Measurements from ENCODE around the gene SLC6A4. TPM values are rescaled to one million over a fixed set of nuclear protein-coding genes. Genes with fewer than 3 reads are reported as not detected.

The SLC6A4 gene
- total and polyA plus RNA-seq, 4 donors = 3.5 to 12.7 (median 8.8) TPM

GRCh38 chr17:30238387-30239088, 3.0 kb upstream of the SLC6A4 start:
- peak in 1 of 3 donors; percentile 16 for DNase-seq
- no peak for ATAC-seq (ENCODE audit: insufficient read depth, low FRiP score)
- TF ChIP-seq, protein P1, sequence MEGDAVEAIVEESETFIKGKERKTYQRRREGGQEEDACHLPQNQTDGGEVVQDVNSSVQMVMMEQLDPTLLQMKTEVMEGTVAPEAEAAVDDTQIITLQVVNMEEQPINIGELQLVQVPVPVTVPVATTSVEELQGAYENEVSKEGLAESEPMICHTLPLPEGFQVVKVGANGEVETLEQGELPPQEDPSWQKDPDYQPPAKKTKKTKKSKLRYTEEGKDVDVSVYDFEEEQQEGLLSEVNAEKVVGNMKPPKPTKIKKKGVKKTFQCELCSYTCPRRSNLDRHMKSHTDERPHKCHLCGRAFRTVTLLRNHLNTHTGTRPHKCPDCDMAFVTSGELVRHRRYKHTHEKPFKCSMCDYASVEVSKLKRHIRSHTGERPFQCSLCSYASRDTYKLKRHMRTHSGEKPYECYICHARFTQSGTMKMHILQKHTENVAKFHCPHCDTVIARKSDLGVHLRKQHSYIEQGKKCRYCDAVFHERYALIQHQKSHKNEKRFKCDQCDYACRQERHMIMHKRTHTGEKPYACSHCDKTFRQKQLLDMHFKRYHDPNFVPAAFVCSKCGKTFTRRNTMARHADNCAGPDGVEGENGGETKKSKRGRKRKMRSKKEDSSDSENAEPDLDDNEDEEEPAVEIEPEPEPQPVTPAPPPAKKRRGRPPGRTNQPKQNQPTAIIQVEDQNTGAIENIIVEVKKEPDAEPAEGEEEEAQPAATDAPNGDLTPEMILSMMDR (IDR thresholded peaks at IDR 0.05; ENCODE audit: control extremely low read depth, extremely low read depth) = no peak
- peaks cover 0 to 41% (median 37%) of the 10 kb centered on the region in 3 donors for H3K27me3 ChIP-seq (ENCODE audit: control insufficient read depth in 3 of 3, insufficient read depth in 3 of 3, low read length in 2 of 3)
- H3K9me3 ChIP-seq (ENCODE audit: control insufficient read depth in 4 of 4, insufficient read depth in 3 of 4, low read length in 3 of 4) = peaks cover 0 to 7% (median 0%) of the 10 kb centered on the region in 4 donors
- H3K27ac ChIP-seq (ENCODE audit: low read depth in 1 of 2, low read length in 1 of 2) = peak overlapping the region in 1 of 2 donors; percentile 78
- H3K4me1 ChIP-seq (ENCODE audit: control insufficient read depth in 5 of 5, insufficient read depth in 5 of 5, low read length in 5 of 5) = peaks cover 0 to 26% (median 8%) of the 10 kb centered on the region in 5 donors
- no peaks in the 10 kb centered on the region for H3K36me3 ChIP-seq (ENCODE audit: control insufficient read depth in 4 of 4, insufficient read depth in 4 of 4, low read length in 4 of 4)
- H3K4me3 ChIP-seq = no peak overlapping the region
- 26 to 27% methylated on average over 27 of the region's 27 CpGs for WGBS, 2 donors
- H3K9ac ChIP-seq (ENCODE audit: insufficient read depth in 1 of 2, low read length in 2 of 2) = no peak overlapping the region

GRCh38 chr17:30238003-30238344, 2.5 kb upstream of the SLC6A4 start:
- Histone ChIP-seq H3K27ac (ENCODE audit: low read depth in 1 of 2, low read length in 1 of 2) (peak overlapping the region in 1 of 2 donors; percentile 78), H3K36me3 (ENCODE audit: control insufficient read depth in 4 of 4, insufficient read depth in 4 of 4, low read length in 4 of 4) (no peaks in the 10 kb centered on the region), H3K9ac (ENCODE audit: insufficient read depth in 1 of 2, low read length in 2 of 2) (no peak overlapping the region), H3K27me3 (ENCODE audit: control insufficient read depth in 3 of 3, insufficient read depth in 3 of 3, low read length in 2 of 3) (peaks cover 0 to 46% (median 37%) of the 10 kb centered on the region in 3 donors), H3K4me1 (ENCODE audit: control insufficient read depth in 5 of 5, insufficient read depth in 5 of 5, low read length in 5 of 5) (peaks cover 0 to 26% (median 8%) of the 10 kb centered on the region in 5 donors), H3K9me3 (ENCODE audit: control insufficient read depth in 4 of 4, insufficient read depth in 3 of 4, low read length in 3 of 4) (peaks cover 0 to 7% (median 0%) of the 10 kb centered on the region in 4 donors), H3K4me3 (no peak overlapping the region)
- WGBS, 2 donors = 18 to 24% methylated on average over 7 of the region's 7 CpGs
- no peak for ATAC-seq (ENCODE audit: insufficient read depth, low FRiP score)
- TF ChIP-seq, protein P1 (IDR thresholded peaks at IDR 0.05; ENCODE audit: control extremely low read depth, extremely low read depth) = no peak
- no peak for DNase-seq

DNA sequence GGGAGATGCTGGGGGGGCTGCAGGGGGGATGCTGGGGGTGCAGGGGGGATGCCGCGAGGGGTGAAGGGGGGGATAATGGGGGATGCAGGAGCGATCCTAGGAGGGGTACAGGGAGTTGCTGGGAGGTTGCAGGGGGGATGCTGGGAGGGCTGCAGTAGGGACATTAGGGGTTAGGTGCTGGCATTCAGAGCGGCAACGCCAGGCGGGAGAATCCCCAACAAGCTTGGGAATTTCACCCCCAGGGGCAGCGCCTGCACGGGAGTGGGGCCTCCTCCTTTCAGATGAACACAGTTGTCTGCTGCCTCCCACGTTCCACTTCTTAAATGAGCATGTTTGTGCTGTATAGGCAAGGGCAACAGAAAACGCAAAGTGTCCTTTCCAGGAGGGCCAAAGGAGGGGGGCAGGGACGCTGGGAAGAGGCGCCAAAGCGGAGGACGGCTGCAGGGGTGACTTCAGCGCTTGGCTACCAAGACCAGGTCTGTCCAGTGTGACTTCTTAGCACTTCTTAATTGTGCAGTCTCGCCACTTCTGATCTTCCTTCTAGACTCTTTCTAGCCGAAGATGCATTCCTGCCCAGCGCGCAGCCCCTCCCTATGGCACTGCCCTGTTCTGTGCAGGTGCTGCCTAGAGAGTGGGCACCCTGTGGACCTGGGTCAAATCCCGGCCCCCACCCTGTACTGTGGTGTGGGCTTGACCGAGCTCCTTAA, 2.0 kb upstream of the SLC6A4 start:
- DNase-seq (no peak), ATAC-seq (ENCODE audit: insufficient read depth, low FRiP score) (no peak)
- H3K27me3 ChIP-seq (ENCODE audit: control insufficient read depth in 3 of 3, insufficient read depth in 3 of 3, low read length in 2 of 3) = peaks cover 0 to 51% (median 37%) of the 10 kb centered on the region in 3 donors
- TF ChIP-seq, protein P1 (IDR thresholded peaks at IDR 0.05; ENCODE audit: control extremely low read depth, extremely low read depth) = no peak
- H3K4me3 ChIP-seq = peak overlapping the region; percentile 1
- no peaks in the 10 kb centered on the region for H3K36me3 ChIP-seq (ENCODE audit: control insufficient read depth in 4 of 4, insufficient read depth in 4 of 4, low read length in 4 of 4)
- peaks cover 0 to 7% (median 0%) of the 10 kb centered on the region in 4 donors for H3K9me3 ChIP-seq (ENCODE audit: control insufficient read depth in 4 of 4, insufficient read depth in 3 of 4, low read length in 3 of 4)
- WGBS, 2 donors = 19 to 21% methylated on average over 21 of the region's 21 CpGs
- H3K9ac ChIP-seq (ENCODE audit: insufficient read depth in 1 of 2, low read length in 2 of 2) = no peak overlapping the region
- peak overlapping the region in 1 of 2 donors; percentile 78 for H3K27ac ChIP-seq (ENCODE audit: low read depth in 1 of 2, low read length in 1 of 2)
- H3K4me1 ChIP-seq (ENCODE audit: control insufficient read depth in 5 of 5, insufficient read depth in 5 of 5, low read length in 5 of 5) = peaks cover 0 to 29% (median 8%) of the 10 kb centered on the region in 5 donors

All from lung (tissue), 12 donors.